HG03432 (cell line): ENCODE results near the gene E2F1.

Experiments
- ATAC-seq: cut with Tn5 transposase; IDR thresholded peaks from one replicate; pipeline ENCODE4 v1.9.1; 2021; ENCODE audit warnings: mild to moderate bottlenecking, moderate library complexity; ENCODE audit not compliant: unreplicated experiment

Gene E2F1

GRCh38 chr20:33686100-33686983 lies at the start of gene E2F1:
TSS of gene E2F1 (minus strand) at chr20:33686385. CDS start at chr20:33686264, 121 bp downstream.
- peak; percentile 86 for ATAC-seq

GRCh38 chr20:33733654-33734576 lies 47.7 kb upstream of the E2F1 start:
- ATAC-seq: no peak

- peak; percentile 63 for ATAC-seq
These were observed 46.2 kb upstream of the E2F1 start for GRCh38 chr20:33732166-33732970.

GRCh38 chr20:33731693-33732165 lies 45.5 kb upstream of the E2F1 start, which contains the start of gene ZNF341:
TSS of gene ZNF341 (plus strand) at chr20:33731996. CDS start at chr20:33732022, 26 bp downstream.
- peak; percentile 83 for ATAC-seq

- ATAC-seq: no peak
These were observed 44.9 kb upstream of the E2F1 start for GRCh38 chr20:33730946-33731692.

- ATAC-seq: no peak
These were observed 42.9 kb upstream of the E2F1 start for GRCh38 chr20:33729101-33729500.

GRCh38 chr20:33728463-33728862 lies 42.3 kb upstream of the E2F1 start:
- ATAC-seq: no peak

GRCh38 chr20:33727806-33728205 lies 41.6 kb upstream of the E2F1 start:
- no peak for ATAC-seq

- no peak for ATAC-seq
These were observed 40.9 kb upstream of the E2F1 start for GRCh38 chr20:33727115-33727479.

GRCh38 chr20:33725607-33726264 lies 39.6 kb upstream of the E2F1 start:
- ATAC-seq: no peak

GRCh38 chr20:33724439-33725094 lies 38.4 kb upstream of the E2F1 start:
- ATAC-seq: no peak

- ATAC-seq: no peak
These were observed 35.4 kb upstream of the E2F1 start for GRCh38 chr20:33721391-33722140.

- ATAC-seq: peak; percentile 88
These were observed 34.0 kb upstream of the E2F1 start, which contains the start of gene PXMP4 for GRCh38 chr20:33719989-33720709. TSS of gene PXMP4 (minus strand) at chr20:33720310. CDS start at chr20:33720207, 103 bp downstream.

- ATAC-seq: peak; percentile 5
These were observed 33.2 kb upstream of the E2F1 start for GRCh38 chr20:33719277-33719988.

- ATAC-seq: no peak
These were observed 30.3 kb upstream of the E2F1 start for GRCh38 chr20:33716498-33716897.

GRCh38 chr20:33713865-33714367 lies 27.7 kb upstream of the E2F1 start:
- no peak for ATAC-seq

- no peak for ATAC-seq
These were observed 25.2 kb upstream of the E2F1 start for GRCh38 chr20:33711446-33711738.
